ACC112 (cell line): Measurements from ENCODE around the gene TBC1D22A.

Experiments
- H2AFZ ChIP-seq: fragments of 200-600 bp; sonication (generic); one replicate; pipeline ENCODE4 v1.6.0; 2017; ENCODE audit warnings: antibody characterized with exemption, low read length; ENCODE audit not compliant: unreplicated experiment
- H3K27ac ChIP-seq: fragments of 200-600 bp; sonication (generic); 2 replicates; pipeline ENCODE4 v1.5.1; 2014; ENCODE audit warnings: low read depth, mild to moderate bottlenecking, antibody characterized with exemption, low read length, moderate library complexity
- H3K27me3 ChIP-seq: fragments of 200-600 bp; sonication (generic); 2 replicates; pipeline ENCODE4 v1.6.1; 2014; ENCODE audit warnings: mild to moderate bottlenecking, antibody characterized with exemption, low read length, moderate library complexity, mixed read lengths; ENCODE audit not compliant: insufficient read depth
- H3K36me3 ChIP-seq: fragments of 200-600 bp; sonication (generic); 2 replicates; pipeline ENCODE4 v1.6.1; 2016; ENCODE audit warnings: mild to moderate bottlenecking, antibody characterized with exemption, low read length, moderate library complexity, mixed read lengths; ENCODE audit not compliant: insufficient read depth
- H3K4me1 ChIP-seq: fragments of 200-600 bp; sonication (generic); one replicate; pipeline ENCODE4 v1.6.1; 2016; ENCODE audit warnings: low read length, mixed read lengths; ENCODE audit not compliant: insufficient read depth, unreplicated experiment, control insufficient read depth
- H3K4me3 ChIP-seq: fragments of 200-600 bp; sonication (generic); 2 replicates; pipeline ENCODE4 v1.5.1; 2014; ENCODE audit warnings: mild to moderate bottlenecking, low read depth, low read length
- H3K79me2 ChIP-seq: fragments of 200-600 bp; sonication (generic); one replicate; pipeline ENCODE4 v1.6.0; 2016; ENCODE audit warnings: low read length; ENCODE audit not compliant: control insufficient read depth, unreplicated experiment, insufficient read depth

The TBC1D22A gene

DNA sequence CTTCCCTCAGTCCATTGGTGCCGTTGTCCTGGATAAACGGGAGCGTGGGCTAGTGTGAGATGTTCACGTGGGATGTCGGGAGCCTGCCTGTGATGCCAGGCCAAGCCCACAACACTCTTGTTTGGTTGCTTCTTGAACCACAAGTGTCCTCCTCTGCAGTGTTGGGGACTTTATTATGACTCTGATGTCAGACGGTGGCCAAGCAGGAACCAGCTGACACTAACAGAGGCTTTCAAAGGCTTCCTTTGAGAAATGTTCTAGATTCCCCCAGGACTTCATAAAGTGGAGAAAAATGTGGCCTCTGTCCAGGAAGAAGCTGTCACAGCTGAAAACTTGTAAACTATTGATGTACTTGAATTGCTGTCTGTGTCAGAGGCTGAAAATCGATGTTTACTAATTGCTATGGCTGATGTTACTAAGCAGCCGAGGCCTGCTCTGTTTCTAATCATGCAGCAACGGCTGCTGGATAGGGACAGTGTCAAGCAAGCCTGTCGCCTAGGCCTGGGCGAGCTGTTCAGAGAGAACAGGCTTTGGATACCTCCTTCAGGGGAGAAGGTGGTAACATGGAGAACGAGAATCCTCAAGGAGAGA is 131.7 kb downstream of the TBC1D22A start:
- no peaks in the 10 kb centered on the region for H3K27me3 ChIP-seq
- no peaks in the 10 kb centered on the region for H3K4me1 ChIP-seq
- no peaks in the 10 kb centered on the region for H3K79me2 ChIP-seq
- no peak overlapping the region for H2AFZ ChIP-seq
- no peak overlapping the region for H3K4me3 ChIP-seq
- no peaks in the 10 kb centered on the region for H3K36me3 ChIP-seq
- H3K27ac ChIP-seq: no peak overlapping the region

DNA sequence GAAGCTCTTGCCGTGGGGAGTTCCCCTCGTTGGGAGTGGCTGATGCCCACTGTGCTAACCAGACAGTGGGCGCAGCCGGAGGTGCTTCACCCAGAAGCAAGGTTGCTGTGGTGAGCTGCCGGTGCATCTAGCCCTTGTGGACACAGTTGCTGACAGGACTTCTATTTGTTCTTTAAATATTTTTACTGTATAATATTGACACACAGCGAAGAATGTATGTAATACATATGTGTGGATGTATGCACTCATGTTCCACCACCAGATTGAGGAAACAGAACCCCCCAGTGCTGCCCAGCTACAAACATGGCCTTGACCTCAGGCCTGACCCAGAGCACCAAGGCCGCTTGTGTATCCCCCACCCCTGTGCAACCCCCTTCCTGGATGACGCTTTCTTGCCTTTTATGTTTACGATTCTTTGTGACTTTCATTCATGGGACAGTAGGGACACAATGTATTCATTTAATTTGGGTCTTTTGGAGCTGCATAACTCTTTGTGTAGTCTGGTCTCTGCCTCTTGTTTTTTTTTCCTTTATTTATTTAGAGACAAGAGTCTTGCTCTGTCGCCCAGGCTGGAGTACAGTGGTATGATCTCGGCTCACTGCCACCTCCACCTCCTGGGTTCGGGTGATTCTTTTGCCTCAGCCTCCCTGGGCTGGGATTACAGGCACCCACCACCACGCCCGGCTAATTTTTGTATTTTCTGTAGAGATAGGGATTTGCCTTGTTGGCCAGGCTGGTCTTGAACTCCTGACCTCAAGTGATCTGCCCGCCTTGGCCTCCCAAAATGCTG is 132.6 kb downstream of the TBC1D22A start:
- H3K36me3 ChIP-seq: no peaks in the 10 kb centered on the region
- H3K27ac ChIP-seq: no peak overlapping the region

DNA sequence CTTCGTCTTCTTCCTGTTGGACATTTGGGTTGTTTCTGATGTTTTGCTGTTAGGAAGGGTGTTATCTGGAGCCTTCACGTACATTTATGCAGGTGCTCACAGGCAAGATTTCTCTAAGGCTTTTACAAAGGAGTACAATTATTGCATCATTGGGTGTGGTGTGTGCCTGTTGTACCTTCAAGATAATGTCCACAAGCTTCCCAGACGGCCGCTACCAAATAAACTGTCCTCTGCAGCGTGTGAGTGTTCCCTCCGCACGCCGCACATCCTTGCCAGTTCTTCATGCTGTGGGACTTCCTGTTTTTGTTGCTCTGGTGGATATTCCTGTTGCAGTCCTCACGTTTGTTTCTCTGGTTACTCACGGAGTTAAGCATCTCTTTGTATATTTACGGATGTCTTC is 133.3 kb downstream of the TBC1D22A start:
- H3K27me3 ChIP-seq: no peaks in the 10 kb centered on the region
- no peak overlapping the region for H2AFZ ChIP-seq
- H3K4me1 ChIP-seq: no peaks in the 10 kb centered on the region
- no peak overlapping the region for H3K27ac ChIP-seq
- no peaks in the 10 kb centered on the region for H3K79me2 ChIP-seq
- H3K36me3 ChIP-seq: no peaks in the 10 kb centered on the region
- no peak overlapping the region for H3K4me3 ChIP-seq

More for the DNA sequence above, 132.6 kb downstream of the TBC1D22A start:
- H3K4me1 ChIP-seq: no peaks in the 10 kb centered on the region
- H2AFZ ChIP-seq: no peak overlapping the region
- H3K4me3 ChIP-seq: no peak overlapping the region
- H3K79me2 ChIP-seq: no peaks in the 10 kb centered on the region
- no peaks in the 10 kb centered on the region for H3K27me3 ChIP-seq

DNA sequence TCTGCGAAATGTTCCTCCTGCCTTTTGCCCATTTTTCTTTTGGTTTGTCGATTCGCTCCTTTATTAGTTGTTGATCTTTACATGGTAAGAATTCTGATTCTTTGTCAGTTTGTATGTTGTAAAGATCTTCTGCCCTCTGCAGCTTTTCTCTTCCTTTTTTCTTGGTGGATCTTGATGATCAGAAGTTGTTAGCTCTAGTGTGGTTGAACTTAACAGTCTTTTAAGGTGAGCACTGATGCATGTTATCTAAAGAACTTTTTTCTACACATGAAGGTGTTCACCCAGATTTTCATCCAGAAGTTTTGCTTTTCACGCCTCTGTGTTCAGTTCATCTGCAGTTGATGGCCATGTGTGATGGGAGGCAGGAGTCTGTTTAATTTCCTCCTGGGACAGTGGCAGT is 133.7 kb downstream of the TBC1D22A start:
- Histone ChIP-seq H3K4me1 (no peaks in the 10 kb centered on the region), H3K79me2 (no peaks in the 10 kb centered on the region), H3K4me3 (no peak overlapping the region), H2AFZ (no peak overlapping the region), H3K27ac (no peak overlapping the region), H3K27me3 (no peaks in the 10 kb centered on the region), H3K36me3 (no peaks in the 10 kb centered on the region)

DNA sequence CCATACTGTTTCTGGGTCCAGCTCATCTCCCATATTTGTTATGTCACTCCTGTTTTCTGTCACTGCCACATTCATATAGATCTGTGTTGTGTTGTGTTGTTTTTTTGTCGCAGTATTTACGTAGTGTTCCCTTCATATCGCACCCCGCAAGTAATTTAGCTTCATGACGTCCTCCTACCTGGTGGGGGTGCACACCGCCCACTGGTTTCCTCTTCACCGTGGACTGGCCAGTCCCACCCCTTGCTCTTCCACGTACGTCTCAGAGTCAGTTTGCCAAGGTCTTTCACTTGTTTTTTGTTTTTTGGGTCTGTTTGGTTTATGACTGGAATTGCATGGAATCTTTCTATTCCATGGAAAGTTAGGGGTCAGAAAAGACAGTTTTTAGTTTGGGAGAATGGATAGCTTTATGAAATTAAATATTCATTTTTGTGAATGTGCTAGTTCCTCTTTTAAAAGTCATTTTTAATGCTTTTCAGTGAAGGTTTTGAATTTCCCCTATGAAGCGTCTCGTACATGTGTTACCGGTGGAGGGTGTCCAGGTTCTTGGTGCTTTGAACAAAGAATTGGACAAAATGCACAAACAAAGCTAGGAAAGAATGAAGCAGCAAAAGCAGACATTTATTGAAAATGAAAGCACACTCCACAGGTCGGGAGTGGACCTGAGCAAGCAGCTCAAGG is 134.3 kb downstream of the TBC1D22A start:
- H3K27me3 ChIP-seq: no peaks in the 10 kb centered on the region
- H3K36me3 ChIP-seq: no peaks in the 10 kb centered on the region
- no peak overlapping the region for H3K4me3 ChIP-seq
- H3K79me2 ChIP-seq: no peaks in the 10 kb centered on the region
- H2AFZ ChIP-seq: no peak overlapping the region
- H3K4me1 ChIP-seq: no peaks in the 10 kb centered on the region
- H3K27ac ChIP-seq: no peak overlapping the region

DNA sequence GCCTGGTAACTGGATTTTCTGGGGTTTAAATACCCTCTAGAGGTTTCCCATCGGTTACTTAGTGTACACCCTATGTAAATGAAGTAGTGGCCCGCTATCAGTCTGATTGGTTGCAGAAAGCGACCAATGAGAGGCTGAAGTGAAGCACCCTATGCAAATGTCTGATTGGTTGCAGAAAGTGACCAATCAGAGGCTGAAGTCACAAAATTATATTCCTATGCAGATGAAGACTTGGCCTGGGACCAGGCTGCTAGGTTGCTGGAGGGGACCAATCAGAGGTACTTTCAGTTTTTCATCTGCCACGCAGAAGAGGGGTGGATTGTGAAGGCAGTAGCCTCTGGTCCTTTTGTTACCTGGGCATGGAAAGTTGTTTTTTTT is 134.8 kb downstream of the TBC1D22A start:
- H3K27ac ChIP-seq: no peak overlapping the region
- no peaks in the 10 kb centered on the region for H3K36me3 ChIP-seq
- H2AFZ ChIP-seq: no peak overlapping the region
- no peaks in the 10 kb centered on the region for H3K27me3 ChIP-seq
- H3K4me1 ChIP-seq: no peaks in the 10 kb centered on the region
- no peak overlapping the region for H3K4me3 ChIP-seq
- no peaks in the 10 kb centered on the region for H3K79me2 ChIP-seq

DNA sequence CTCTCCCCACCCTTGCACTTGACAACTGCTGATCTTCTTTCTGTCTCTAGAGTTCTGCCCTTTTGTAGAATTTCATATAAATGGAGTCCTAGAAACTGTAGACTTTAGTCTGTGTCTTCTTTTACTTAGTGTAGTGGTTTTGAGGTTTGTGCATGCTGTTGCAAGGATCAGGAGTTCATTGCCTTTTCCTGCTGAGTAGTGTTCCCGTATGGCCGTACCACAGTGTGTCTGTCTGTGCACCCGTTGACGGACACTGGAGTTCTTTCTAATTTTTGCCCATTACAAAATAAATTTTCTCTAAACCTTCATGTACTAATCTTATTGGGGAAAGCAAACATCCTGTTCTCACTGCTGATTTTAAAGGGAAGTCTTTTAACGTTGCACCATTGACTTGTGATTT is 138.1 kb downstream of the TBC1D22A start:
- H3K36me3 ChIP-seq: no peaks in the 10 kb centered on the region
- H3K4me1 ChIP-seq: no peaks in the 10 kb centered on the region
- H3K27me3 ChIP-seq: no peaks in the 10 kb centered on the region
- no peak overlapping the region for H3K27ac ChIP-seq
- H3K4me3 ChIP-seq: no peak overlapping the region
- no peaks in the 10 kb centered on the region for H3K79me2 ChIP-seq
- H2AFZ ChIP-seq: no peak overlapping the region

DNA sequence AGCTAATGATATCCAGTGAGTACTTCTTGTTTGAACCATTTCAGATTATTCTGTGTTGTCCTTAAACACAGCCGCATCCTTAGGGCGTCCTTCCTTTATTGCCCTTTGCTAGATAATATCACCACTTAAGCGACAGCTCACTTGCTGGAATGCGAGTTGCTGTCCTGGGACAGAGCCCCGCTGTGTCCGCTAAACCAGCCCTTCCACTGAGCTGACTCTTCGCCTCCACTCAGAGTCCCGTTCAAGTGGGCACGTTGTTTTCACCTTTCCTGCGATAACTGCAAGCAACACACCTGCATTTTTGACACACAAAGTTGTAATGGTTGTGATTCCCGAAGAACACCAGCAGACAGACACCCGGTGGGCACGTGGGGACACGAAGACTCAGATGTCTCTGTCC is 140.0 kb downstream of the TBC1D22A start:
- no peaks in the 10 kb centered on the region for H3K36me3 ChIP-seq
- H2AFZ ChIP-seq: no peak overlapping the region
- H3K4me3 ChIP-seq: no peak overlapping the region
- H3K4me1 ChIP-seq: no peaks in the 10 kb centered on the region
- no peaks in the 10 kb centered on the region for H3K79me2 ChIP-seq
- no peaks in the 10 kb centered on the region for H3K27me3 ChIP-seq
- no peak overlapping the region for H3K27ac ChIP-seq

DNA sequence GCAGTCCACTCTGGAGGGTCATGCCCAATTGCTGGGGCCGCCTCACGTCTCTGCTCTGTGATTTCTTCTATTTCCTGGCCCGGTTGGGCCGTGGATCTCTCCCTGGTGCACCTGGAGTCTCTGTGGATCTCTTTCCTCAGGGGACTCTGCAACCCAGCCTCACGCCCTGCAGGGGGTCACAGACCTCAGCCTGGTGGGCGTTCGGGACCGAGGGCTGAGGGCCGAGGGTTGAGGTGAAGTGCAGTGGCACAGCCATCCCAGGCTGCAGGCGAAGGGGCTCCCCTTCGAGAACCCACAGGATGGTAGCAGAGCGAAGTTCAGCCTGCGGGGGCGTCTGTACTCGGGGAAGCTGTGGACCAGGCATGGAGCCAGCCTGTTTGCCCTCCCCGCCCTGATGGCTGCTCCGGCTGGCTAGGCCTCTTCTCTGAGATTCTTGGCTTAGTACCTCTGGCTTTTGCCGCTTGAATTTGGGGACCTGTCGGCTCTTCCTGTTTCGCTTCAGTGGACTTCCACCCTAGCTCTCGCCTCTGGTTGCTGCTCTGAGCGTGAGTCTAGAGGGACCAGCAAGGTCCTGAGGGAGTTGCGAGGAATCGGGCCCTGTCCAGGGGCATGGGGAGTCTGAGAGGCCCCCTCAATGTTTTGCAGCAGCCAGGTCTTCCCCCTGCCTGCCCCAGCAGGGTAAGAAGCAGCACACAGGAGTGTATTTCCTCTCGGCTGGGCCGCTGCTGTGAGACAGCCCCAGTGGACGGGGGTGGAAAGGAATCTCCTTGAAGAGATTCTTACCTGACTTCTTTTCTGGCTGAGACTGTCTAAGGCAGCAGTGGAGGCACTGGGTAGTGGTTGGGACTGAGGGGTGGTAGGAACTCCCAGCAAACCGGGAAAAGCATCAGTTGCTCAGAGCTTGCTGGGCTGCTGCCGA is 140.8 kb downstream of the TBC1D22A start:
- no peak overlapping the region for H3K4me3 ChIP-seq
- H3K36me3 ChIP-seq: no peaks in the 10 kb centered on the region
- H3K4me1 ChIP-seq: no peaks in the 10 kb centered on the region
- H3K79me2 ChIP-seq: no peaks in the 10 kb centered on the region
- no peak overlapping the region for H3K27ac ChIP-seq
- no peaks in the 10 kb centered on the region for H3K27me3 ChIP-seq
- no peak overlapping the region for H2AFZ ChIP-seq

DNA sequence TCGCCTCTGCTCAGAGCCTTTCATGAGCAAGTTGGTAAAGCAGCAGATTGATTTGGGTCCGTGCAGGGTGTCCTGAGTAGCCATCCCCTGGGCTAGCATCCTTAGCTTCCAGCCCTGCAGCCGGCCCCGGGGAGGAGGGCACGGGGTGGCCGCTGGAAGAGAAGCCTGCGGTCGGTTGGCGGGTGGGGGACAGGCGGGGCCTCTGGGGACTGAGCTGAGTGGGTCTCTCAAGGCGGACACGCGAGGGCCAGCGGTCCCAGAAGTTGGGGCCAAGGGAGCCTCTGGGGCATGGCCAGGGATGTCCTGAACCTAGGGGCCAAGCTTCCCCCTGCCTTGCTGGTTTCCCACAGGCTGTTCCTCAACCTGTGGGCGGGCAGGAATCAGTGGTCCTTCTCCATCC is 143.0 kb downstream of the TBC1D22A start:
- Histone ChIP-seq H3K79me2 (no peaks in the 10 kb centered on the region), H3K4me1 (no peaks in the 10 kb centered on the region), H3K36me3 (no peaks in the 10 kb centered on the region)

More for the DNA sequence above, 143.0 kb downstream of the TBC1D22A start:
- Histone ChIP-seq H2AFZ (no peak overlapping the region), H3K4me3 (no peak overlapping the region), H3K27me3 (no peaks in the 10 kb centered on the region), H3K27ac (no peak overlapping the region)
